Hepatocyte (in vitro differentiated cells): ENCODE measurements around the gene NGEF.

ENCODE experiments used
- EZH2 ChIP-seq: fragments of 200-600 bp; sonication (generic); IDR thresholded peaks from 2 replicates; pipeline ENCODE4 v1.6.1; 2016; ENCODE audit warnings: antibody characterized with exemption, mild to moderate bottlenecking, borderline replicate concordance
- TF ChIP-seq, protein P1 (sequence below): fragments of 200-600 bp; sonication (generic); IDR thresholded peaks from 2 replicates; pipeline ENCODE4 v1.5.1; 2016; ENCODE audit warnings: antibody characterized with exemption, mild to moderate bottlenecking; ENCODE audit not compliant: poor library complexity

- TF ChIP-seq, protein P1, sequence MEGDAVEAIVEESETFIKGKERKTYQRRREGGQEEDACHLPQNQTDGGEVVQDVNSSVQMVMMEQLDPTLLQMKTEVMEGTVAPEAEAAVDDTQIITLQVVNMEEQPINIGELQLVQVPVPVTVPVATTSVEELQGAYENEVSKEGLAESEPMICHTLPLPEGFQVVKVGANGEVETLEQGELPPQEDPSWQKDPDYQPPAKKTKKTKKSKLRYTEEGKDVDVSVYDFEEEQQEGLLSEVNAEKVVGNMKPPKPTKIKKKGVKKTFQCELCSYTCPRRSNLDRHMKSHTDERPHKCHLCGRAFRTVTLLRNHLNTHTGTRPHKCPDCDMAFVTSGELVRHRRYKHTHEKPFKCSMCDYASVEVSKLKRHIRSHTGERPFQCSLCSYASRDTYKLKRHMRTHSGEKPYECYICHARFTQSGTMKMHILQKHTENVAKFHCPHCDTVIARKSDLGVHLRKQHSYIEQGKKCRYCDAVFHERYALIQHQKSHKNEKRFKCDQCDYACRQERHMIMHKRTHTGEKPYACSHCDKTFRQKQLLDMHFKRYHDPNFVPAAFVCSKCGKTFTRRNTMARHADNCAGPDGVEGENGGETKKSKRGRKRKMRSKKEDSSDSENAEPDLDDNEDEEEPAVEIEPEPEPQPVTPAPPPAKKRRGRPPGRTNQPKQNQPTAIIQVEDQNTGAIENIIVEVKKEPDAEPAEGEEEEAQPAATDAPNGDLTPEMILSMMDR = no peak
- TF ChIP-seq EZH2 = no peak
These were observed 159.0 kb downstream of the NGEF start for GRCh38 chr2:232854082-232854481.
